ENCODE data around the gene PLD1.
"Not testable (repeated sequence)": the region's sequence is repeated elsewhere in the genome, so short reads cannot be mapped to it uniquely, and the experiment has no call there.

The PLD1 gene

GRCh38 chr3:171755015-171755589 is 55.2 kb downstream of the PLD1 start:
- peaks cover 10% of the 10 kb centered on the region for H3K4me1 Mint-ChIP-seq (ENCODE audit: low read depth)
- no peak overlapping the region for H3K4me3 Mint-ChIP-seq
- no peaks in the 10 kb centered on the region for H3K9me3 Mint-ChIP-seq
- H3K27me3 Mint-ChIP-seq = no peaks in the 10 kb centered on the region
- intact Hi-C loops (cut with micrococcal nuclease) = no loop called here
- H3K27ac Mint-ChIP-seq = no peak overlapping the region
- no peaks in the 10 kb centered on the region for H3K36me3 Mint-ChIP-seq (ENCODE audit: low read depth)

GRCh38 chr3:171753665-171754408 is 56.4 kb downstream of the PLD1 start:
- H3K27ac Mint-ChIP-seq = no peak overlapping the region
- no peak overlapping the region for H3K4me3 Mint-ChIP-seq
- intact Hi-C loops (cut with micrococcal nuclease) = loop anchor here (5.0 kb wide), 1 partner anchor 37 kb away; no protein-coding TSS in a partner anchor
- H3K36me3 Mint-ChIP-seq (ENCODE audit: low read depth) = no peaks in the 10 kb centered on the region
- no peaks in the 10 kb centered on the region for H3K9me3 Mint-ChIP-seq
- peaks cover 12% of the 10 kb centered on the region for H3K4me1 Mint-ChIP-seq (ENCODE audit: low read depth)
- H3K27me3 Mint-ChIP-seq = no peaks in the 10 kb centered on the region

GRCh38 chr3:171753025-171753472 is 57.2 kb downstream of the PLD1 start:
- intact Hi-C loops (cut with micrococcal nuclease) = loop anchor here (5.0 kb wide), 1 partner anchor 36 kb away; no protein-coding TSS in a partner anchor
- H3K4me1 Mint-ChIP-seq (ENCODE audit: low read depth) = peaks cover 20% of the 10 kb centered on the region
- no peaks in the 10 kb centered on the region for H3K27me3 Mint-ChIP-seq
- no peaks in the 10 kb centered on the region for H3K9me3 Mint-ChIP-seq
- H3K36me3 Mint-ChIP-seq (ENCODE audit: low read depth) = no peaks in the 10 kb centered on the region
- no peak overlapping the region for H3K4me3 Mint-ChIP-seq
- no peak overlapping the region for H3K27ac Mint-ChIP-seq

GRCh38 chr3:171752329-171752728 is 58.0 kb downstream of the PLD1 start:
- intact Hi-C loops (cut with micrococcal nuclease) = loop anchor here (5.0 kb wide), 1 partner anchor 35 kb away; no protein-coding TSS in a partner anchor
- Mint-ChIP-seq H3K9me3 (no peaks in the 10 kb centered on the region), H3K4me1 (ENCODE audit: low read depth) (peaks cover 23% of the 10 kb centered on the region), H3K4me3 (no peak overlapping the region), H3K27me3 (no peaks in the 10 kb centered on the region), H3K36me3 (ENCODE audit: low read depth) (no peaks in the 10 kb centered on the region), H3K27ac (no peak overlapping the region)

- H3K4me3 Mint-ChIP-seq = no peak overlapping the region
- H3K9me3 Mint-ChIP-seq = no peaks in the 10 kb centered on the region
- no peaks in the 10 kb centered on the region for H3K36me3 Mint-ChIP-seq (ENCODE audit: low read depth)
- peaks cover 28% of the 10 kb centered on the region for H3K4me1 Mint-ChIP-seq (ENCODE audit: low read depth)
- H3K27me3 Mint-ChIP-seq = no peaks in the 10 kb centered on the region
- no peak overlapping the region for H3K27ac Mint-ChIP-seq
- intact Hi-C loops (cut with micrococcal nuclease) = no loop called here
These were observed 61.2 kb downstream of the PLD1 start for GRCh38 chr3:171749124-171749523.

- Mint-ChIP-seq H3K4me3 (no peak overlapping the region), H3K27me3 (no peaks in the 10 kb centered on the region), H3K36me3 (ENCODE audit: low read depth) (no peaks in the 10 kb centered on the region), H3K9me3 (no peaks in the 10 kb centered on the region), H3K4me1 (ENCODE audit: low read depth) (peaks cover 28% of the 10 kb centered on the region), H3K27ac (no peak overlapping the region)
- intact Hi-C loops (cut with micrococcal nuclease) = no loop called here
These were observed 62.0 kb downstream of the PLD1 start for GRCh38 chr3:171748064-171748924.

- H3K4me1 Mint-ChIP-seq (ENCODE audit: low read depth) = peaks cover 25% of the 10 kb centered on the region
- peak overlapping the region; percentile 19 for H3K27ac Mint-ChIP-seq
- H3K9me3 Mint-ChIP-seq = no peaks in the 10 kb centered on the region
- H3K27me3 Mint-ChIP-seq = no peaks in the 10 kb centered on the region
- H3K4me3 Mint-ChIP-seq = no peak overlapping the region
- no peaks in the 10 kb centered on the region for H3K36me3 Mint-ChIP-seq (ENCODE audit: low read depth)
- intact Hi-C loops (cut with micrococcal nuclease) = no loop called here
These were observed 62.9 kb downstream of the PLD1 start for GRCh38 chr3:171747223-171747920.

GRCh38 chr3:171746320-171747222 is 63.7 kb downstream of the PLD1 start:
- intact Hi-C loops (cut with micrococcal nuclease); H3K27ac Mint-ChIP-seq; H3K36me3 Mint-ChIP-seq (ENCODE audit: low read depth); H3K27me3 Mint-ChIP-seq; H3K9me3 Mint-ChIP-seq; H3K4me3 Mint-ChIP-seq: not testable (repeated sequence)
- H3K4me1 Mint-ChIP-seq (ENCODE audit: low read depth) = peaks cover 19% of the 10 kb centered on the region

- intact Hi-C loops (cut with micrococcal nuclease) = no loop called here
- Mint-ChIP-seq H3K4me1 (ENCODE audit: low read depth) (peaks cover 19% of the 10 kb centered on the region), H3K4me3 (no peak overlapping the region), H3K9me3 (no peaks in the 10 kb centered on the region), H3K27ac (no peak overlapping the region), H3K27me3 (no peaks in the 10 kb centered on the region), H3K36me3 (ENCODE audit: low read depth) (no peaks in the 10 kb centered on the region)
These were observed 64.5 kb downstream of the PLD1 start for GRCh38 chr3:171745577-171746319.

GRCh38 chr3:171744158-171744741 is 66.0 kb downstream of the PLD1 start:
- no peaks in the 10 kb centered on the region for H3K36me3 Mint-ChIP-seq (ENCODE audit: low read depth)
- H3K9me3 Mint-ChIP-seq = no peaks in the 10 kb centered on the region
- intact Hi-C loops (cut with micrococcal nuclease) = no loop called here
- peaks cover 19% of the 10 kb centered on the region for H3K4me1 Mint-ChIP-seq (ENCODE audit: low read depth)
- no peak overlapping the region for H3K4me3 Mint-ChIP-seq
- H3K27me3 Mint-ChIP-seq = no peaks in the 10 kb centered on the region
- no peak overlapping the region for H3K27ac Mint-ChIP-seq

- no peak overlapping the region for H3K27ac Mint-ChIP-seq
- no peaks in the 10 kb centered on the region for H3K9me3 Mint-ChIP-seq
- H3K4me1 Mint-ChIP-seq (ENCODE audit: low read depth) = peaks cover 13% of the 10 kb centered on the region
- no peaks in the 10 kb centered on the region for H3K36me3 Mint-ChIP-seq (ENCODE audit: low read depth)
- no peaks in the 10 kb centered on the region for H3K27me3 Mint-ChIP-seq
- no peak overlapping the region for H3K4me3 Mint-ChIP-seq
- intact Hi-C loops (cut with micrococcal nuclease) = no loop called here
These were observed 66.7 kb downstream of the PLD1 start for GRCh38 chr3:171743327-171744157.
